Body of pancreas (tissue), 4 donors: Measurements from ENCODE around the gene ZNF770. TPM values are rescaled to one million over a fixed set of nuclear protein-coding genes. Genes with fewer than 3 reads are reported as not detected.

Experiments used
- ATAC-seq: fragments of 150-250 bp; one replicate; pipeline ENCODE4 v1.9.1; 2016
- DNase-seq, 4 donors: peaks; one replicate each; pipeline ENCODE4 v3.0.0-alpha.2; 2019
- H3K27ac ChIP-seq, 4 donors: fragments of 200-600 bp; sonication (generic); 1 replicate in 3 of 4; 2 replicates in 1 of 4; pipeline versions ENCODE4 v1.5.1 to v1.6.1; 2016 to 2019; ENCODE audit warnings: mild to moderate bottlenecking in 1 of 4, mixed read lengths in 1 of 4, moderate library complexity in 1 of 4
- H3K27me3 ChIP-seq, 2 donors: fragments of 200-600 bp; sonication (generic); one replicate each; pipeline ENCODE4 v1.6.0; 2016; ENCODE audit warnings: mild to moderate bottlenecking in 1 of 2
- H3K36me3 ChIP-seq, 2 donors: fragments of 200-600 bp; sonication (generic); replicated peaks in 1 of 2; 2 replicates each; pipeline ENCODE4 v1.5.1; 2016; ENCODE audit warnings: low read depth in 2 of 2; ENCODE audit not compliant: insufficient read depth in 1 of 2
- H3K4me1 ChIP-seq: fragments of 200-600 bp; sonication (generic); one replicate; pipeline ENCODE4 v1.6.0; 2016
- H3K4me3 ChIP-seq, 2 donors: fragments of 200-600 bp; sonication (generic); 1 replicate in 1 of 2; 2 replicates in 1 of 2; pipeline ENCODE4 v1.5.1; 2016 to 2019
- H3K9me3 ChIP-seq, 3 donors: fragments of 200-600 bp; sonication (generic); 1 replicate in 2 of 3; 2 replicates in 1 of 3; pipeline ENCODE4 v1.5.1; 2016
- CTCF ChIP-seq, 7 experiments: fragments of 450-650 bp in 4 of 7; fragments of 200-600 bp in 3 of 7; sonication (generic) in 3 of 7; IDR thresholded peaks; one replicate each; pipeline ENCODE4 v1.5.1; 2016 to 2019; ENCODE audit warnings: antibody characterized with exemption in 7 of 7
- POLR2A ChIP-seq, 3 donors: fragments of 450-650 bp; IDR thresholded peaks; one replicate each; pipeline ENCODE4 v1.6.1; 2016; ENCODE audit warnings: antibody characterized with exemption in 3 of 3, mild to moderate bottlenecking in 2 of 3
- WGBS, 2 donors: methylation state at CpG; one replicate each; pipeline ENCODE4 v1.1.5; 2017; 5-methylcytosine and 5-hydroxymethylcytosine counted together
- intact Hi-C: fragments of 100-400 bp; cut with DNase I; formaldehyde crosslinking; loops from one replicate; pipeline ENCODE4 v1.15.1; 2023
- total RNA-seq, 2 donors: library from RNA; depleted of rRNA; stranded (reverse); fragments of >200 nt; gene quantifications; one replicate each; pipeline ENCODE4 v1.1.0, GENCODE V29; 2016

The ZNF770 gene
- total RNA-seq, 2 donors from 2014 or later, result 7.6 to 11.2 TPM

GRCh38 chr15:34993412-34993811 is 5.3 kb upstream of the ZNF770 start:
- 55% methylated on average over 6 of the region's 6 CpGs for WGBS, 2 donors
- no peaks in the 10 kb centered on the region for H3K9me3 ChIP-seq
- H3K4me3 ChIP-seq, result no peak overlapping the region
- H3K27me3 ChIP-seq, result no peaks in the 10 kb centered on the region
- H3K27ac ChIP-seq, result no peak overlapping the region
- intact Hi-C loops, result no loop called here
- TF ChIP-seq CTCF (IDR thresholded peaks at IDR 0.05) (no peak), POLR2A (IDR thresholded peaks at IDR 0.05) (no peak)
- no peaks in the 10 kb centered on the region for H3K36me3 ChIP-seq
- ATAC-seq (no peak), DNase-seq (no peak)
- H3K4me1 ChIP-seq, result peaks cover 7% of the 10 kb centered on the region

GRCh38 chr15:34987609-34988026 is 469 bp downstream of the ZNF770 start:
- no peak for ATAC-seq
- H3K36me3 ChIP-seq, result peaks cover 0 to 2% of the 10 kb centered on the region in 2 donors
- 0 to 1% methylated on average over 16 of the region's 16 CpGs for WGBS, 2 donors
- H3K4me3 ChIP-seq, result peak overlapping the region; percentile 57 to 93
- H3K27me3 ChIP-seq, result no peaks in the 10 kb centered on the region
- peaks cover 33% of the 10 kb centered on the region for H3K4me1 ChIP-seq
- TF ChIP-seq CTCF (IDR thresholded peaks at IDR 0.05) (no peak), POLR2A (IDR thresholded peaks at IDR 0.05) (no peak)
- no peak for DNase-seq
- intact Hi-C loops, result no loop called here
- no peaks in the 10 kb centered on the region for H3K9me3 ChIP-seq
- peak overlapping the region; percentile 81 to 99 (median 96) for H3K27ac ChIP-seq

GRCh38 chr15:34986771-34987480 is 1.2 kb downstream of the ZNF770 start:
- Histone ChIP-seq H3K36me3 (peaks cover 2% of the 10 kb centered on the region in 2 donors), H3K4me3 (peak overlapping the region in 1 of 2 donors; percentile 93), H3K27ac (peak overlapping the region in 1 of 4 donors; percentile 99), H3K27me3 (no peaks in the 10 kb centered on the region), H3K9me3 (no peaks in the 10 kb centered on the region), H3K4me1 (peaks cover 33% of the 10 kb centered on the region)
- intact Hi-C loops, result no loop called here
- no peak for ATAC-seq
- TF ChIP-seq POLR2A (IDR thresholded peaks at IDR 0.05), result no peak
- TF ChIP-seq CTCF (IDR thresholded peaks at IDR 0.05), result no peak
- WGBS, 2 donors, result 15 to 17% methylated on average over 9 of the region's 9 CpGs
- no peak for DNase-seq

GRCh38 chr15:34986326-34986725 is 1.8 kb downstream of the ZNF770 start:
- H3K9me3 ChIP-seq, result no peaks in the 10 kb centered on the region
- H3K36me3 ChIP-seq, result peaks cover 2 to 7% of the 10 kb centered on the region in 2 donors
- H3K4me1 ChIP-seq, result peaks cover 33% of the 10 kb centered on the region
- WGBS, 2 donors, result 55 to 64% methylated on average over 1 of the region's 1 CpG
- ATAC-seq (no peak), DNase-seq (no peak)
- no peak overlapping the region for H3K27ac ChIP-seq
- TF ChIP-seq POLR2A (IDR thresholded peaks at IDR 0.05), result no peak
- TF ChIP-seq CTCF (IDR thresholded peaks at IDR 0.05), result no peak
- no peaks in the 10 kb centered on the region for H3K27me3 ChIP-seq
- no peak overlapping the region for H3K4me3 ChIP-seq
- intact Hi-C loops, result no loop called here
